Endothelial cell of umbilical vein (primary cell): Measurements from ENCODE around the gene ARRB1.

Source experiments
- CTCF ChIP-seq, 2 donors: IDR thresholded peaks; 1 replicate in 1 of 2; 2 replicates in 1 of 2; pipeline ENCODE4 v1.5.1; 2011; ENCODE audit warnings: low read length in 2 of 2, mild to moderate bottlenecking in 2 of 2, moderate library complexity in 2 of 2, control low read depth in 1 of 2, inconsistent platforms in 1 of 2, low read depth in 1 of 2; ENCODE audit not compliant: insufficient read depth in 1 of 2; ENCODE audit errors: extremely low read depth in 1 of 2
- EZH2 ChIP-seq: IDR thresholded peaks from 2 replicates; pipeline ENCODE4 v1.6.1; 2012; ENCODE audit warnings: borderline replicate concordance, low read depth, mild to moderate bottlenecking, moderate library complexity, low read length, inconsistent platforms; ENCODE audit not compliant: severe bottlenecking
- FOS ChIP-seq: IDR thresholded peaks from 2 replicates; pipeline ENCODE4 v1.6.1; 2011; ENCODE audit warnings: mild to moderate bottlenecking, low read length, moderate library complexity, borderline replicate concordance; ENCODE audit not compliant: insufficient read depth
- GATA2 ChIP-seq: IDR thresholded peaks from 2 replicates; pipeline ENCODE4 v1.7.0; 2011; ENCODE audit warnings: low read depth, mild to moderate bottlenecking, moderate library complexity, mixed read lengths, low read length; ENCODE audit not compliant: insufficient read length, insufficient read depth
- POLR2A ChIP-seq: IDR thresholded peaks from 2 replicates; pipeline ENCODE4 v1.6.1; 2012; ENCODE audit warnings: low read depth, mild to moderate bottlenecking, control low read depth, low read length
- POLR2AphosphoS5 ChIP-seq: IDR thresholded peaks from 2 replicates; pipeline ENCODE4 v1.6.1; 2012; ENCODE audit warnings: low read depth, mild to moderate bottlenecking, control low read depth, low read length, moderate library complexity; ENCODE audit not compliant: insufficient read depth

GRCh38 chr11:75394085-75394840, 42.8 kb upstream of the ARRB1 start:
- TF ChIP-seq POLR2A (no peak), POLR2AphosphoS5 (no peak), CTCF (IDR thresholded peaks at IDR 0.05; ENCODE audit: extremely low read depth in 1 of 2, insufficient read depth in 1 of 2, low read depth in 1 of 2, low read length in 2 of 2) (no peak), GATA2 (no peak), EZH2 (no peak), FOS (no peak)
